GM21786 (cell line): Measurements from ENCODE around the gene PSMG3.
"Not testable (repeated sequence)": the region's sequence is repeated elsewhere in the genome, so short reads cannot be mapped to it uniquely, and the experiment has no call there.

Experiments
- ATAC-seq: cut with Tn5 transposase; IDR thresholded peaks from one replicate; pipeline ENCODE4 v1.9.1; 2021; ENCODE audit not compliant: unreplicated experiment

PSMG3 gene

DNA sequence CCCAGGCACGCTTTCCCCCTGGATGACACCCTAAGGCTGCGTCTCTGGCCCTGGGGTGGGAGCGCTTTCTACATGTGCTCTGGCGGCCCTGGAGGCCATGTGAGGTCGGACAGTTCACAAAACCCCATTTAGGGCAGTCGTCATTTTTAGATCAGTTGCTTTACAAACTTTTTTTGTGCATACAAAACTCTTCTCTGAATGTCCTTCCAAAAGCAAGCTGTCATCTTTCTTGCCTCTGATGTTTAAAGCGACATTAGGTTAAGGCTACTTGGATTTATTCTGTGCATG, 33.4 kb downstream of the PSMG3 start:
- no peak for ATAC-seq

DNA sequence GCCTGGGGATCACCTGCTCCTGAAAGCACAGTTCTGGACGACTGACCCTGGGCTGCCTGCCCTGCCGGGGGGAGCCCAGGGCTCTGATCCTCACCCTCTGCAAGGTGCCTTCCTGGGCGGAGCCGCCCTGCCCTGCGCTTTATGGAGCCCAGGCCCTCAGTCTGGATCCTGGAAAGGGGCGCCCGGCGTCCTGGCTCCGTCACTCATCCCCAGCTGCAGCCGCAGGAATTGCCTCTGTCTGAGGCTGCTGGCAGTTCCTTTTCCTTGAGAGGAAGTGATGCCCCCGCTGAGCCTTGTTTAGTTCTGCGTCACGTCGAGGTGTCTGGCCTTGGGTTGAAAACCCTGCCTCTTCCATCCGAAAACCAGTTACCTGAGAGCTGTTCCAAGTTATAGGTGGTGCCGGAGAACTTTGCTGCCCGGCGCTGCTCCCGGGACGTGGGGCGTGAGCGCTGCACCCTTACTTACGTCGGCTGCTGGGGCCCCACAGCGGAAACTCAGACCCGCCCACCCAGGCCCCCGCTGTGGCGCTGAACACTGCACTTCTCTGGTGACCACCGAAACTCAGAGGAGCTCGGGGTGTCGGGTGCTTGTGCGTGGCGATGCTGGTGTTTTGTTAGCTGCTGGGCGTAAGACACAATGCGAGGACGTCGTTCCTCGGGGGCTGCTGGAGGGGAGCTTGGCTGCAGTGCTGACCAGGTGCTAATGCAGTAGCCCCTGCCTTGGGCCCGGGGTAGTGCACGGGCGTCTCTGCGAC, 34.0 kb downstream of the PSMG3 start:
- ATAC-seq: no peak

DNA sequence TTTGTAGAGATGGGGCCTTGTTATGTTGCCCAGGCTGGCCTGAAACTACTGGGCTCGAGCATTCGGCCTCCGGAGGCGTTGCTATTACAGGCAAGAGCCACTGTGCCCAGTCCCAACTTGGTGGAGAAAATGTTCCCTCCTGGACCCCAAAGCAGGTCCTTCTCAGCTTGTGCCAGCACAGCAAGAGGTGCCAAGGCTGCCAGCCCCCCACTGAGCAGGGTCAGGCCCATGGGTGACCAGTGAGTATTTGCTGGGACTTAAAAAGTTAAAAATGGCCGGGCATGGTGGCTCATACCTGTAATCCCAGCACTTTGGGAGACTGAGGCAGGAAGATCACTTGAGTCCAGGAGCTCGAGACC, 34.8 kb downstream of the PSMG3 start:
- no peak for ATAC-seq

DNA sequence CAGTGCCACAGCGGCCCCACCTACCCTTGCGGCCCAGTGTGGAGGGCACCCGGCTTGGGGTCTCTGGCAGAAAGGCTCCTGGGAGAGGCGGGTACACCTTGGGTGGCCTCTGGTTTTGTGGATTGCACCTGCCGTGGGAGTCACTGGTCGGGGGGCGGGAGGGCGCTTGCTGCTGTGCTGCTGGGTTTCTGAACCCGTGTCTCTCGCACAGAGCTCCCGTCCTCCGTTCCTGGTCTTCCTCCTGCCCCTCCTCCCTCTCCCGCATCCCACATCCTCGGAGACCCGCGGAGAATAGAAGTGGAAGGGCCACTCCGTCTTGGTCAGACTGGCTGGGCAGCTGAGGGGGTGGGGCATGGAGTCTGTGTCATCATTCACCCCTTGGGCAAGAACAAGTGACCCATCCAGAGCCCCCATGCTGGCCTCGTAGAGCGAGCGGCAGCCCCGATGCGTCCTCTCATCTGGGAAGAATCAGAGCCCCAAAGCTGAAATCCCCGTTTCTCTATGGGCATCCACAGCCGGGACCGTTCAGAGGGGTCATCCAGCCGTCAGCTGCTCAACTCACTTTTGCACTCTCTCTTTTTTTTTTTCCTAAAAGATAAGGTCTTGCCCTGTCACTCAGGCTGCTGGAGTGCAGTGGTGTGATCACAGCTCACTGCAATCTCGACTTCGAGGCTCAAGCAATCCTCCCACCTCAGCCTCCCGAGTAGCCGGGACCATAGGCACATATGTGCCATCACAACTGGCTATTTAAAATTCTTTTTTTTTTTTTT, 35.3 kb downstream of the PSMG3 start:
- ATAC-seq: no peak

DNA sequence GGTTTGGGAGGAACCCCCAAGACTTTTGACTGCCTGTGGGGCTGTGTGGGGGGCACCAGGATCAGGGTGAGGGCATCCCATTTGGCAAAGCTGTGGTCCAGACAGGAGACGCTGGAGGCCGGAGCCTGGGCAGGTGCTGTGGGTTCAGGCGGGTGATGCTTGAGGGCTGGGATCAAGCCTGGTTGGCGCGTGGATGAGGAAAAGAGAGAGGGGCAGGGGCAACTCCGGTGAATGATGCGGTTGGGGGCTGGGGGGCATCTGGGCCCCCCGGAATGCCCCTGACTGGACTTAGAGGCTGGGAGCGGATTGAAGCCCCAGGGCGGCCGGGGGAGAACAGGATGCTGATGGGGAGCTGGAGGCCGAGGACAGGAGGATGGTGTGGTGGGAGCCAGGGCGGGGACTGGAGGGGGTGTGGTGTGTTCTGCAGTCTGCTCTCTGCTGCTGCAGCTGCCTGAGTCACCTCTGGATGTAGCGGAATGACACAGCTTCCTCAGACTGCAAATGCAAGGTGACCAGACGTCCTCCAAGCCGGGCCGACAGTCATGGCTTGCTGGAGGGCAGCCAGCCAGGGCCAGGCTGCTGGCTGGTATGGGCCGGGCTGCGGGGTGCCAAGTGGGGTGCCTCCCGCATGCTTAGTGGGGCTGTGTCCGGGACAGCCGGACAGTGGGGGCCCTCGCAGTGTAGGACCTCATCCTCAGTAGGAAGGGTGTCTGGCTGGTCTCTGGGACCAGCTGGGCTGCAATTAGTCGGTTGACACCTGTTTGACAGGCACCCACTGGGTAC, 36.1 kb downstream of the PSMG3 start:
- no peak for ATAC-seq

DNA sequence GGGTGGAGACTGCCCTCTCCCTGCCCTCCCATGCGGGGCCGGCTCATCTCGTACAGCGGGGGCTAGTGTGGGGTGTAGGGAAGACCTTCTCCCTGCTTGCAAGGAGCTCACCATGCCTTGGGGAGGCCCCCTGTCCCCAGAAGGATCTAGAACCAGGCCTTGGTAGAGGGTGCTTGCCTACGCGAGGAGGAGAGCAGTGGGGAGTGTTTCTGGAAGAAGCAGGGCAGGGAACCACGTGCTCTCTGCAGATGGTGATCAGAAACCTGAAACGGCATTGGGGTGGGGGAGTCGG, 36.6 kb downstream of the PSMG3 start:
- ATAC-seq: no peak

DNA sequence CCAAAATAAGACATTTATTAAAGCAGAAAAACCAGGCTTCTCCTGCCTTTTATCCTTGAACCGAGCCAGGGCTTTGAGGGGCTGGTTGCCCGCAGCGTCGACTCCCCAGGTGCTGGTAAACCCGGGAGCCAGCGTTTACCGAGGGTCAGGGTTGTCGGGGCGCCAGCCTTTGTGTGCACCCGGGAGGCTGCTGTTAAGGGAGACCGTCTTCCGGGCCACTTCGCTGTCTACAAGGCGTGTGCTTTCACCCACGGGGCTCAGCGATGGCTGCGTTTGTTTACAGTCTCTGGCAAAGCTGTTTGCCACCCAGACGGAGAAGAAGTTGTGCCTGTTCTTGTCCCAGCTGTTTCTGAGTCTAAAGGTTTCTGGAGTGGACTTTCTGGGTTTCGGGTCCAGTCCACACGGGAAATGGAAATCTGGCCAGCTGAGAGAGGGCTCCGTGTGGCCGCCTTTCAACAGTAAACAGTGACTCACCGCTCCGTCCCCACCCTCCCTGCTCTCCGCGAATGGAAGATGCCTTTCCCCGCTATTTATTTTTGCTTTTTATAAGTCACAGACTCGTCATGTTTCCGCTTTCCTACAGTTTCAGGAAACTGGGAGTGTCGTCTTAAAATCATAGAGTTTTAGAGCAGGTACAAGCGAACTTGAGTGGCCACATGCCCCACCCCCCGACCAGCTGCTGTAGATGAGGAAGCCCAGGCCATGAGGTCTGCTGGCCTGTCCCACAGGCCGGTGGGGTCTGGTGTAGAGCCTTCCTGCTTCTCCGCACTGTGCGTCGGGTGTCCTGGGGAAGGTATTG, 37.2 kb downstream of the PSMG3 start:
- no peak for ATAC-seq

DNA sequence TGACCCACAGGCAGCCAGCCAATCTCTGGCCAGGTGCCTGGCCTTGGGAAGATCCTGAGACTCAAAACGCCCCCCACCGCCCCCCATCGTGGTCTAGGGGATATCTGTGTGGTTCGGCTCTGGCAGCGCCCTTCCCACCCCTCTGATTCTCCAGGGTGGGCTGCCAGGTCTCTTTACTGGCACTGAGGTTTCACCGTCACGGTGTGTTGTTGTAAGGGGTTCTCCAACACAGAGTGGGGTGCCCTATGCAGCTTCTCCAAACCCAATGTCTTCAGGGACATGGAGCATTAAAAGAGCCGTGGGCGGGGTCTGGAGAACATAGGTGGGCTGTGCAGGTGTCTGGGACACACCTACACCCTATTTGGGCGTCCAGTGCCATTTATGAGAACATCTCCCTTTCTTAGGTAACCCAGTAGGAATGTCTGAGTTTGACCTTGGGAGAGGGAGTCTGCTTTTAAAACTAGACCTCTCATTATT, 37.8 kb downstream of the PSMG3 start:
- no peak for ATAC-seq

DNA sequence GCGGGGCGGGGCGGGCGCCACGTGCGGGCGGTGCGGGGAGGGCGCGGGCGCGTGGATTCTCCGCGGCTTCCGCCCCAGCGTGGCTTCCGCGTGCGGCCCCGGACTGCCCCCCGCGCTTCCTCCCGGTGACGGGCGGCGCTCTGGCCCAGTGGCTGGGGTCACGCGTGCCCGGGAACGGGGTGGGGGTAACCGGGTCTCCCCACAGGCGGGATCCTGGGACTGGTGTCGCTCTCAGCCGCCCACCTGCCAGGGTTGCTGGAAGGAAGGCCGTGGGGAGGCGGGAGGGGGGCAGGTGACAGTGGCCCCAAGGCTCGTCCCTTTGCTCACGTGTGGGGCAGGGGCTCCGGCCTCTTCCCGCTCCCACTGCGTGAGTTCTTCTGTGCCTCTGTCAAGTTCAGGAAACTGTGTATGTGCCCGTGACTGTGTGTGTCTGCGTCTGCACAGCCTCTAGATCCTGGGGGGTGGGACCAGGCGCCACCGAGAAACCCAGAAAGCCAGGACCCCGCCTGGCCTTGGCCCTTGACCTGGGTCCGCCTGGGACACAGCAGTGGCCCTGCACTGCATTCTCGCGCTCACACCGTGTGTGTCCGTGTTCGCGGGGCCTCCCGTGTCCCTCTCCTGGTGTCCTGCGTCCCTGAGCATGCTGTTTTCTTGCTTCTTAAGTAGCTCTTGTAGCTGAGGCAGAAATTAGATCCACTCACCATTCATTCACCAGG, 38.4 kb downstream of the PSMG3 start:
- no peak for ATAC-seq

DNA sequence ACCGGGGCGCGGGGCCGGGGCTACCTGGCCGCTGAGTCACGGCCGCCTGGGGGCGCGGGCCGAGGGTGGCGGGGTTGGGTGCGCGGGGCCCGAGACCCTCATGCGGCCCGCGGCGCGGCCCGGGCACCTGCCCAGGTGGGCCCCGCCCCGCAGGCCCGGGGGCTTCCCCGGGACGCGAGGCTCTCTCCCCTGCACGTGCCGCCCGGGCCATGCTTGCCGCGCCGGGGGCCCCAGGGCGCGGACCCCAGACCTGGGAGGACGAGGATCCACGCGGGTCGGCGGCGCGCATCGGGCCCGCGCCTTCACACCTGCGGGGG, 38.9 kb downstream of the PSMG3 start:
- no peak for ATAC-seq

DNA sequence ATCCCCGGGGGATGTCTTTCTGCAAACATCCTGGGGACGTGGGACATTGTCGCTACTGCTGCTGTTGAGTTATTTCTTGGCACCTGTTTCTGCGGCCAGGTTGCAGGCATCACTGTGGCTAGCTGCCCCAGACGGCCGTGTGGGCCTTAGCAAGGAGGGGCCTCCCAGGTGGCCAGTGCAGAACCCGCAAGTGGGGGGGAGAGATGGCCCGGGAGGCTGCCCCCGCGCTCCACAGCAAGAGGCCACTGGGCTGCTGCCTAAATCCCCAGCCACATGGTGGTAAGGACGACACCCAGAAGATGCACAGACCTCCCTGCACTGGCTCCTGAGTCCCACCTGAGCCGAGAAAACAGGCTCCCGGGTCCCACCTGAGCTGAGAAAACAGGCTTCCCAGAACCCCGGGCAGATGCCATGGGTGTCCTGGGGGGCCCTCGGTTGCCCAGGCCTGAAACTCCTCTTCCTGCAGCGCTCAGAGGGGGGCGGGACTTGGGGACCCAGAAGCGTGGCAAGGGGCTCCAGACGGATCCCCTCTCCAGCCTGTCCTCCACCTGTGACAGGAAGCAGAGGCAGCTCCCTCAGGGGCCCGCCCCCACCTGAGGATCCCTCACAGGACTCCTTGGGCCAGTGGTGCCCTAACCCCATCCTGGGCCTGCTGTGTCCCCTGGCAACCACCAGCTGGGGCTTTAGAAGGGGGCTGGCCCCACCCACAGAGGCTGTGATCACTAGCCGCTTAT, 40.3 kb downstream of the PSMG3 start:
- no peak for ATAC-seq

DNA sequence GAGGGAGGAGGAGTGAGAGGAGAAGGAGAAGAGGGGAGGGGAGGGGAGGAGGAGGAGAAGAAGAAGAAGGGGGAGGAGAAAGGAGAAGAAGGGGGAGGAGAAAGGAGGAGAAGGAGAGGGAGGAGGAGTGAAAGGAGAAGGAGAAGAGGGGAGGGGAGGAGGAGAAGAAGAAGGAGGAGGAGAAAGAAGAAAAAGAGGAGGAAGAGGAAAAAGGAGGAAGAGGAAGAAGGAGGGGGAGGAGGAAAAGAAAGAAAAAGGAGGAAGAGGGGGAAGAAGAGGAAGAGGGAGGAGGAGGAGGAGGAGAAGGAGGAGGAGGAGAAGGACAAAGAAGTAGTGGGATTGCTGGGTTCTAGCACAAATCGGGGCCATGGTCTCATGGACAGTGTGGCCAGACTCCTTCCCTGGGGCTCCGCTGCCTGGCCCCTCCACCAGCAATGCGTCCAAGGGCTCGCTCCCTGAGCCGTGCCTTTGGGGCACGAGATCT, 43.5 kb downstream of the PSMG3 start:
- ATAC-seq: no peak

DNA sequence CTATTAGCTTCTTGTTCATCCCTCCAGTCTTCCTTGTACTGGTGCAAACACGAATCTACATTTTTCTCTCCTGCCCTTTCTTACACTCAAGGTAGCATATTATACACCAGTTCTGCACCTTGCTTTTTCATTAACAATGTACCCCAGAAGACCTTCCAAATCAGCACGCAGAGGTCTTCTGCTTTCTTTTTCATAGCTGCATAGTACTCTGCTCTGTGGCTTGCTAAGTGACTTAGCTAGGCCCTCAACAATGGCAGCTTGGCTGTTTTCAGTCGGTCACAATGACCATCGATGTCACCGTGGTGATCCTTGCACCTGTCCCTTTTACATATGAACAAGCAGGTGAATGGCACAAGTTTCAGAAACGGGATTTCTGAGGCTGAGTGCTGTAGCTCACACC, 44.4 kb downstream of the PSMG3 start:
- ATAC-seq: no peak

DNA sequence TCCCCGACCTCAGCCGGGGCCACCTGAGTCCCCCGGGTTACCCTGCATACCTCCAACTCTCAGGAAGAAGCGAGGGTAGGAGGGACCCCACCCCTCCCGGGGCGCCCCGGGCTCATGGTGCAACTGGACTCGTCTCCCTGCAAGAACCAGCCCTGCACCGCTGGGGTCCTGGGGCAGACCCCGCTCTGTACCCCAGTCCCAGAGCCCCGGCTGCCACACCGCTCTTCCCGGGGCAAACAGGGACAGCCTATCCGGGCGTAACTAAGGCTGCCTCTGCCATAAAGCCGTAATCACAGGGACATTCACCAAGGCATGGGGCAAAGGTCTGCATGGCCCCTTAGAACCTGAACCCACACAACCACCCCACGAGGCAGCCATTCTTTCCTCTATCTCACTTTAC, 46.0 kb downstream of the PSMG3 start:
- ATAC-seq: no peak

DNA sequence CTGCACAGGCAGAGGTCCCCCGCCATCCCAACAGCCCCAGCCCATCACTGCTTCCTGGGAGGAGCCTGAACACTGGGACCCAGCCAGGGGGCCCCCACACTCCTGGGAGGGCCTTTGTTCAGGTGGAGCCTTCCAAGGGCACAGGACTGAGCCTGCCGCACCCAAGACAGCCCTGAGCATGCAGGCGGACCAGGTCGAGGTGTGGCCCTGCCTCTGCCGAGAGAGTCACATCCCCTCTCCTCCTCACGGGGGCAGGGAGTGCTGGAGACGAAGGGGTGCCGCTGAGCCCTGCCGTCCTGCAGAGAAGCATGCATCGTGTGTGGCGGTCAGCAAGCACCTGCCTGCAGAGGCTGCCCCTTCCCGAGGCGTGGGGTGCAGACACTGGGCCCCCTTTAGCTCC, 46.6 kb downstream of the PSMG3 start:
- no peak for ATAC-seq

DNA sequence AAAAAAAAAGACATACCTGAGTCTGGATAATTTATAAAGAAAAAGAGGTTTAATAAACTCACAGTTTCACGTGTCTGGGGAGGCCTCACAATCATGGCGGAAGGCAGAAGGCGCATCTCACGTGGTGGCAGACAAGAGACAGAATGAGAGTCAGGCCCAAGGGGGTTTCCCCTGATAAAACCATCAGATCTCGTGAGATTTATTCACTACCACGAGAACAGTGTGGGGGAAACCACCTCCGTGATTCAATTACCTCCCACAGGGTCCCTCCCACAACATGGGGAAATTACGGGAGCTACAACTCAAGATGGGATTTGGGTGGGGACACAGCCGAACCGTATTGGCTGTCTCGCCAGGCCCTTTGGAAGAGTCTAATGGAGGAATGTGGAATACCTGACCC, 48.4 kb downstream of the PSMG3 start:
- no peak for ATAC-seq

DNA sequence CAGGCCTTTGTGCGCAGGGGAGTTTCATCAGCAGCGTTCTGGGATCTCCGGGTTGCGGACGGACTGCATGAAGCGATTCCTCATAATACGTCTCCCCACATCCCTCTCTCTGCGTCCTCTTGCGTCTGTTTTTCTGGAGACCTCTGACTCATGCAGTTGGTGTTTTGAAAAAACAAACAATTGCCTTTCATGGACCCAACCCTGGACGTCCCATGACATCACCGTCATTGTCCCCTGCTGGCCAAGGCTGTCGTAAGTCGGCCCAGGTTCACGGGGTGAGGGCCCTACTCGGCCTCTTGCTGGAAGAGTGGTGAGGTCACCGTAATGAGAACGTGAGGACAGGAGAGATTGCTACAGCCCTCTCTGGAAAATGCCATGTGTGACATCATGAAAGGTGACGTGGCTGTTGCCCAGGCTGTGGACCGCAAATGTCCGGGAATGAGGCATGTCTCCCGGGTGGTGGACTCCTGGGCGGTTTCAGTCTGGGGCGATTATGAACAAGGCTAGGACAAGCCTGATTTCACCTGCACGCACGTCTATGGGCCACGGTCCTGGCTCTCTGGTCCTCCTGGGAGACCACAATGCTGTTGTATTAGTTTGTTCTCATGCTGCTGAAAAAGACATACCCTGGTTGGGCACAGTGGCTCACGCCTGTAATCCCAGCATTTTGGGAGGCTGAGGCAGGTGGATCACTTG, 49.1 kb downstream of the PSMG3 start:
- no peak for ATAC-seq

DNA sequence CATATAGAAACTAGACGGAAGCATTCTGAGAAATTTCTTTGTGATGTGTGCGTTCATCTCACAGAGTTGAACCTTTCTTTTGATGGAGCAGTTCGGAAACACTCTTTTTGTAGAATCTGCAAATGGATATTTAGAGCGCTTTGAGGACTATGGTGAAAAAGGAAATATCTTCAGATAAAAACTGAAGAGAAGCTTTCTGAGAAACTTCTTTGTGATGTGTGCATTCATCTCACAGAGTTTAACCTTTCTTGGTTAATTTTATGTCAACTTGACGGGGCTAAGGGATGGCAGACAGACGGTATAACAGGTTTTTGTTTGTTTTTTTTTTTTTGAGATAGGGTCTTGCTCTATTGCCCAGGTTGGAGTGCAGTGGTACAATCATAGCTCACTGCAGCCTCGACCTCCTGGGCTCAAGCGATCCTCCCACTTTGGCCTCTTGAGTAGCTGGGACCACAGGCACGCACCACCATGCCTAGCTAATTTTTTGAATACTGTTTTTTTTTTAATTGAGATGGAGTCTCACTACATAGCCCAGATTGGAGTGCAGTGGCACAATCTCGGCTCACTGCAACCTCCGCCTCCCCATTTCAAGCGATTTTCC, 50.4 kb downstream of the PSMG3 start:
- not testable (repeated sequence) for ATAC-seq
